Small intestine (tissue), 7 donors: ENCODE results near the gene ARMCX1. TPM values are rescaled to one million over a fixed set of nuclear protein-coding genes. Genes with fewer than 3 reads are reported as not detected.
"Not testable (repeated sequence)": the region's sequence is repeated elsewhere in the genome, so short reads cannot be mapped to it uniquely, and the experiment has no call there.

Experiments
- DNase-seq, 2 donors: peaks; one replicate each; pipeline versions ENCODE4 v3.0.0 to v3.0.0-alpha.2; 2013
- FAIRE-seq: peaks from 2 replicates; lab custom pipeline; 2012; peaks lifted over from hg19 to GRCh38; lab: Jason Lieb, UNC
- H3K27ac ChIP-seq, 3 donors: one replicate each; pipeline ENCODE4 v1.5.1; 2013; ENCODE audit warnings: low read length in 2 of 3, mild to moderate bottlenecking in 2 of 3, control low read depth in 1 of 3, inconsistent platforms in 1 of 3, low read depth in 1 of 3, moderate library complexity in 1 of 3
- H3K27me3 ChIP-seq, 3 donors: one replicate each; pipeline ENCODE4 v1.6.1; 2013; ENCODE audit warnings: low read length in 3 of 3, inconsistent platforms in 1 of 3; ENCODE audit not compliant: control insufficient read depth in 3 of 3, insufficient read depth in 3 of 3
- H3K36me3 ChIP-seq, 3 donors: one replicate each; pipeline ENCODE4 v1.6.1; 2013; ENCODE audit warnings: low read length in 3 of 3, inconsistent platforms in 1 of 3, low read depth in 1 of 3, mild to moderate bottlenecking in 1 of 3, moderate library complexity in 1 of 3; ENCODE audit not compliant: control insufficient read depth in 3 of 3, insufficient read depth in 2 of 3
- H3K4me1 ChIP-seq, 3 donors: one replicate each; pipeline ENCODE4 v1.6.1; 2013; ENCODE audit warnings: low read length in 2 of 3, inconsistent platforms in 1 of 3, low read depth in 1 of 3, mild to moderate bottlenecking in 1 of 3, moderate library complexity in 1 of 3; ENCODE audit not compliant: control insufficient read depth in 3 of 3, insufficient read depth in 2 of 3
- H3K4me3 ChIP-seq, 3 donors: one replicate each; pipeline ENCODE4 v1.5.1; 2013; ENCODE audit warnings: low read length in 3 of 3, control low read depth in 1 of 3, inconsistent platforms in 1 of 3, low read depth in 1 of 3, mild to moderate bottlenecking in 1 of 3, moderate library complexity in 1 of 3
- H3K9me3 ChIP-seq, 2 donors: one replicate each; pipeline ENCODE4 v1.6.1; 2013; ENCODE audit warnings: low read depth in 1 of 2, low read length in 1 of 2; ENCODE audit not compliant: control insufficient read depth in 2 of 2, insufficient read depth in 1 of 2
- WGBS, 3 donors: extraction: QIAGEN DNeasy Blood & Tissue Kit; methylation state at CpG; one replicate each; pipeline ENCODE4 v1.1.7; 2013; 5-methylcytosine and 5-hydroxymethylcytosine counted together
- polyA plus RNA-seq, 4 donors: library from polyadenylated mRNA; stranded (reverse) in 3 of 4; unstranded in 1 of 4; fragments of 200-250 nt in 3 of 4; fragments of 120-200 nt in 1 of 4; gene quantifications; one replicate each; pipeline versions ENCODE4 v1.2.1 to v1.2.3, GENCODE V29; 2013
- donor health status: healthy with polysubstance abuse.
- donor health status: control.
- donor health status: control.
- donor health status: Bipolar disorder and iron deficiency.
- donor health status: healthy.

The ARMCX1 gene
- polyA plus RNA-seq, 4 donors, result 2.2 to 40.6 (median 8.0) TPM

DNA sequence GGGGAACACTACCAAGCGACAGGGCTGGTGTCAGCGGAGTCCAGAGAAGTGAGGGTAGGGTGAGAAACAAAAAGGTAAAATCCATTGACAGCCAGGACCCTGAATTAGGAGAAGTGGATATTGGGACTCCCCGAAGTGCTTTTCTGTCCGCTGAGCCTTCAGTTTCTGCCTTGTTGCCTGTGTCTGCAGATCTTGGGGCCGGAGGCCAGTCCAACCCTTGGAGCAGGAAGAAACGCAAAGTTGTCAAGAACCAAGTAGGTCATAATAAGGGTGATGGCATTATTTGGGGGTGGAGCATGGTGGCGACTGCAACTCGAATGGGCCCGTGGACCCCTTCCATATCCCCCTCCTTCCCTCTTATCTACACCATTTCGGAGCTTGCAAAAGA lies 1.0 kb downstream of the ARMCX1 start:
- DNase-seq (peak in 1 of 2 donors; percentile 35), FAIRE-seq (no peak)
- Histone ChIP-seq H3K27ac (peak overlapping the region in 1 of 3 donors; percentile 33), H3K4me3 (peak overlapping the region; percentile 25 to 77 (median 40)), H3K9me3 (no peaks in the 10 kb centered on the region), H3K4me1 (no peaks in the 10 kb centered on the region), H3K36me3 (peaks cover 0 to 8% (median 0%) of the 10 kb centered on the region in 3 donors), H3K27me3 (no peaks in the 10 kb centered on the region)
- 16 to 56% (median 25%) methylated on average over 9 to 10 of the region's 10 CpGs for WGBS, 3 donors

DNA sequence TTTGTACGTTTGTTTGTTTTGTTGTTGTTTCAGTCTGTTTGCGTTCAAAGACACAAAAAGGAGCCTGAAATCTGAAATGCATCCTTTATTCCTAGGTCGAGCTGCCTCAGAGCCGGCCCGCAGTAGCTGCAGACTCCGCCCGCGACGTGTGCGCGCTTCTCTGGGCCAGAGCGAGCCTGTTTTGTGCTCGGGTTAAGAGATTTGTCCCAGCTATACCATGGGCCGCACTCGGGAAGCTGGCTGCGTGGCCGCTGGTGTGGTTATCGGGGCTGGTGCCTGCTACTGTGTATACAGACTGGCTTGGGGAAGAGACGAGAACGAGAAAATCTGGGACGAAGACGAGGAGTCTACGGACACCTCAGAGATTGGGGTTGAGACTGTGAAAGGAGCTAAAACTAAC lies 2.4 kb downstream of the ARMCX1 start:
- Histone ChIP-seq H3K9me3 (no peaks in the 10 kb centered on the region), H3K27ac (no peak overlapping the region), H3K27me3 (no peaks in the 10 kb centered on the region), H3K4me3 (no peak overlapping the region), H3K4me1 (no peaks in the 10 kb centered on the region), H3K36me3 (peaks cover 0 to 8% (median 0%) of the 10 kb centered on the region in 3 donors)
- 86 to 96% (median 94%) methylated on average over 23 of the region's 23 CpGs for WGBS, 3 donors
- DNase-seq (no peak), FAIRE-seq (no peak)

DNA sequence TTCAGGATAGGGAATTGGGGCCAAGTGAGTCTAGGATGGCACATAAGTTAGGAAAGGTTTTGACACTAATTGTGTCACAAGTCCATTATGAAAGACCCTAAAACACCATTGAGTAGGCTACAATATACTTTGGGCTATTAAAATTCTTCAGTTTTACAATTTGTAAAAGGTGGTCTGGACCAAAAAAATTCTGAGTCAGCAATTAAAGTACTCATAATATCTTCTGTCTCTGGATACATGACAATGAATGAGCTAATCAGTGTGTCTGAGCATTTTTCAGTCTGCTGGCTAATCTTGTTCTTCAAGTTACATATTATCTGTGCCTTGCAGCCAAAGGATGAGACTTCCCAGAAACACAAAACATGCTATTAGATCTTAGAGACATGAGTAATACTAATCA lies 14.3 kb downstream of the ARMCX1 start:
- no peaks in the 10 kb centered on the region for H3K9me3 ChIP-seq
- DNase-seq (no peak), FAIRE-seq (no peak)
- H3K36me3 ChIP-seq, result no peaks in the 10 kb centered on the region
- H3K4me3 ChIP-seq, result no peak overlapping the region
- no peaks in the 10 kb centered on the region for H3K4me1 ChIP-seq
- H3K27me3 ChIP-seq, result no peaks in the 10 kb centered on the region
- no peak overlapping the region for H3K27ac ChIP-seq

DNA sequence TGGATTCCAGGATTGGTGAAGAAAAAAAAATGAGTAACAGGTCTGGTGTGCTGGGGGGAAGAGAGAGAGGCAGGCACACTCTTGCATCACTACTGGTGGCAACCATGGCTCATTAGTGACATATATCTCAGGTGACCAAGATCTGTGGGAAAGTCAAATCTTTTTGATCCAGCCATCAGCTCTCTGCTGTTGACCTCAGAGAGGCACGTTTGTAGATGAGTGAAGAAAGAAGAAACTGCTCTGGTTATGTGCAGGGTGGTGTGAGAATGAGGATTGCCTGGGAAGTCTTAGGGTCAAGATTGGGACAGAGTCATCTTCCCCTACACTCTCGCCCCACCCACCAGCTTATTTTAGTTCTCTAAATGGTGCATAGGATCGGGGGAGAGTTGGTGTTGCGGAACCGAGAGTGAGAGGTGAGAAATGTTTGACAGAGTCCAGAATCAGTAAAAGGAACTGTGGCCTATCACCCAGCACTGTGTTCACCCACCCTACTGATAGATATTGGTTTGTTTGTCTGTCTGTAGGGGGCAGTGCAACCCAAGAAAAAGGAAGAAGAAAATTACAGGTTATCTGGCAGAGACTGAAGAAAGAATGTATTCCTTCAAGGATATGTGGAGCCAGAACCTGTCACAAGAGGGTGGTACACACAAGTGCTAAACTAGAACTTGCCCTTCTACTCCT lies 45.5 kb downstream of the ARMCX1 start:
- FAIRE-seq (no peak), DNase-seq (peak; percentile 64 to 76)
- Histone ChIP-seq H3K4me3 (no peak overlapping the region), H3K36me3 (no peaks in the 10 kb centered on the region), H3K4me1 (no peaks in the 10 kb centered on the region), H3K9me3 (no peaks in the 10 kb centered on the region), H3K27ac (no peak overlapping the region), H3K27me3 (no peaks in the 10 kb centered on the region)
- 10 to 22% (median 11%) methylated on average over 5 of the region's 5 CpGs for WGBS, 3 donors

DNA sequence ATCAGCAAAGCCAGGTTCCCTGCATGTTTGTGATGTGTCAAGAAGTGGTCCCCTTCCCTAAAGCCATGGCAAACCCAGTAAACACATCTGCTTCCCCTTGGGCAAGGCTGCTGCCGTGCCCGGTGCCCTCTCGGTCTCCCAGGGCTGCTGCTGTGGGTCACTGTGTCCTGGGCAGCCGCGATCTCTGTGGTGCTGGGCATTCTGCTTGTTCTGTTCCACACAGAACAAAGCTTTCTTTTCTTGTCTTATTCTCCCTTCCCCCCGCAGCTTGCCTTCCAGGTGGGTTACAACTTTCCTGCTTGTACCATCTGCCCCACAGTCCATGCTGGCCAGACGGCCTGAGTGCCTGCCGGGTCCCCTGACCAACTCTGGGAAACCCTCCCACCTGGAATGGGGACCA lies 49.2 kb downstream of the ARMCX1 start:
- H3K4me3 ChIP-seq, H3K27me3 ChIP-seq, DNase-seq, H3K4me1 ChIP-seq, H3K9me3 ChIP-seq, H3K36me3 ChIP-seq, H3K27ac ChIP-seq, FAIRE-seq: not testable (repeated sequence)
- 85 to 96% (median 89%) methylated on average over 3 to 6 of the region's 8 CpGs for WGBS, 3 donors

DNA sequence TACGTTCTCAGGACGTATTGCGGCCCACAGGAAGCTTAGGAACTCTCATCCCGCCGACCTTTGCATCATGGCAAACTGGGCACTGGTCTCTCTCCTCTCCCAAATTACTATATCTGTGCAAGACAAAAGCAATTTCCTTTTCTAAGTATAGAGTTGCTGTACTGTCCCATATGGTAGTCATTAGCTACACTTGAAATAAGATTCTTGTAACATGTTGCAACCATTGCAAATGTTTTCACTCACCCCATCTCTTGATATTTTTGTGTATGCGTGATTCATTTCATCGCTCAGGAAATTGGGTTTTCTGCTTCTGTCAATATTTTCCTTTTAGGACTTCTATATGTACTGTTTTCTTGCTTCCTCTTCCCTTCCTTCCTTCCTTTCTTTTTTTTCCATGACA lies 51.7 kb downstream of the ARMCX1 start:
- no peaks in the 10 kb centered on the region for H3K36me3 ChIP-seq
- H3K27ac ChIP-seq, result no peak overlapping the region
- no peak overlapping the region for H3K4me3 ChIP-seq
- H3K9me3 ChIP-seq, result no peaks in the 10 kb centered on the region
- WGBS, 3 donors, result 80 to 93% (median 87%) methylated on average over 3 to 4 of the region's 7 CpGs
- H3K4me1 ChIP-seq, result no peaks in the 10 kb centered on the region
- no peaks in the 10 kb centered on the region for H3K27me3 ChIP-seq
- no peak for FAIRE-seq
- DNase-seq, result no peak

Other genes with a start within 250 kb of the ARMCX1 start
- gene TIMM8A, start 201.8 kb upstream of the ARMCX1 start, polyA plus RNA-seq, result 10 to 100 TPM in 2 of 4 donors, 1 to 10 TPM in 2; 3.8 to 23.5 (median 10.4) TPM
- gene BTK, start 164.4 kb upstream of the ARMCX1 start, polyA plus RNA-seq, result 1 to 10 TPM in 3 of 4 donors, under 1 TPM in 1; 0.22 to 4.9 (median 3.3) TPM
- gene RPL36A, start 159.5 kb upstream of the ARMCX1 start, polyA plus RNA-seq, result 1,000 to 10,000 TPM; 1,312 to 3,526 (median 2,470) TPM
- 100 to 1,000 TPM in 1 of 4 donors, 10 to 100 TPM in 3; 15.9 to 286 (median 33.6) TPM for gene GLA, start 142.6 kb upstream of the ARMCX1 start, polyA plus RNA-seq
- gene HNRNPH2, start 142.3 kb upstream of the ARMCX1 start, polyA plus RNA-seq, result 100 to 1,000 TPM in 1 of 4 donors, 10 to 100 TPM in 3; 60.2 to 124 (median 72.0) TPM
- gene ARMCX4, start 65.1 kb upstream of the ARMCX1 start, polyA plus RNA-seq, result 10 to 100 TPM in 1 of 4 donors, 1 to 10 TPM in 3; 1.4 to 16.2 (median 3.4) TPM
- 10 to 100 TPM in 3 of 4 donors, 1 to 10 TPM in 1; 6.5 to 85.9 (median 18.3) TPM for gene ARMCX6, start 67.5 kb downstream of the ARMCX1 start, polyA plus RNA-seq
- gene ARMCX3, start 72.6 kb downstream of the ARMCX1 start, polyA plus RNA-seq, result 10 to 100 TPM in 2 of 4 donors, 1 to 10 TPM in 2; 8.9 to 95.1 (median 18.7) TPM
- 10 to 100 TPM in 2 of 4 donors, under 1 TPM in 2; 0.45 to 34.4 (median 5.4) TPM for gene ARMCX2, start 109.3 kb downstream of the ARMCX1 start, polyA plus RNA-seq